Measurements from ENCODE around the gene NPHP4.

Gene NPHP4

DNA sequence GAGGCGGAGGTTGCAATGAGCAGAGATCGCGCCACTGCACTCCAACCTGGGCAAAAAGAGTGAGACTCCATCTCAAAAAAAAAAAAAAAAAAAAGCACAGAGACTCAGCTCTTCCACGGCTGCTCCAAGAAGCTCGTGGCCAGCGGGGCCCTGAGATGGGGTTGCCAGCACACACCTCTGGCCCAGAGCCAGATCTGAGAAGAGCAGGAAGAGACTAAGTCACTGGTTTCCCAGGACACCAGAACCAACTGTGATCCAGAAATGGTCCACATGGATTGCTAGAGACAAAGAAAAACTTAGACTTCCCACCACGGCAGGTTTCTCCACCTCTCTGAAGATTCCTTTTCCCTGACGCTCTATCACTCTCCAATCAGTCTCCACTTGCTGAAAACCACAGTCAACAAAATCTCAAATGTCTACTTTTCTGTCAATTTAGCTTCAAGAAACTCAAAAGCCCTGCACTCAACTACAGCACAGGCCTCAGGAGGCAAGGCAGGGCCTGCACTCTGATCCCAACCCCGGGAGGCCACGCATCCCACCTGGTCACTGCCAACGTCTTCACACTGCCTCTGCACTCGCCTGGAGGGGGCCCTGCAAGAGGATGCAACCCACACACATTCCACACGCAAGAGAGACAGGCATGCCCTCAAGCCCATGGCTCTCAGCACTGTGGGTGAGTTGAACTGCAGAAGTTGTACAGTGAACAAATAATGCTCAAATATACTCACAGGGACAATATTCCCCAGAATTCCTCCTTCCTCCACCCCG is 79.0 kb downstream of the NPHP4 start:
- H3K9ac ChIP-seq, result no peak overlapping the region
- H3K4me1 ChIP-seq, result no peaks in the 10 kb centered on the region
- H3K9me3 ChIP-seq (ENCODE audit: control insufficient read depth, low read length), result no peaks in the 10 kb centered on the region
- H3K4me3 ChIP-seq (ENCODE audit: low read depth, low read length), result no peak overlapping the region
- no peak overlapping the region for H2AFZ ChIP-seq
- no peaks in the 10 kb centered on the region for H3K36me3 ChIP-seq (ENCODE audit: control insufficient read depth, insufficient read depth, low read length)
- H3K79me2 ChIP-seq, result no peaks in the 10 kb centered on the region
- no peak overlapping the region for H3K27ac ChIP-seq
- TF ChIP-seq, protein P1, sequence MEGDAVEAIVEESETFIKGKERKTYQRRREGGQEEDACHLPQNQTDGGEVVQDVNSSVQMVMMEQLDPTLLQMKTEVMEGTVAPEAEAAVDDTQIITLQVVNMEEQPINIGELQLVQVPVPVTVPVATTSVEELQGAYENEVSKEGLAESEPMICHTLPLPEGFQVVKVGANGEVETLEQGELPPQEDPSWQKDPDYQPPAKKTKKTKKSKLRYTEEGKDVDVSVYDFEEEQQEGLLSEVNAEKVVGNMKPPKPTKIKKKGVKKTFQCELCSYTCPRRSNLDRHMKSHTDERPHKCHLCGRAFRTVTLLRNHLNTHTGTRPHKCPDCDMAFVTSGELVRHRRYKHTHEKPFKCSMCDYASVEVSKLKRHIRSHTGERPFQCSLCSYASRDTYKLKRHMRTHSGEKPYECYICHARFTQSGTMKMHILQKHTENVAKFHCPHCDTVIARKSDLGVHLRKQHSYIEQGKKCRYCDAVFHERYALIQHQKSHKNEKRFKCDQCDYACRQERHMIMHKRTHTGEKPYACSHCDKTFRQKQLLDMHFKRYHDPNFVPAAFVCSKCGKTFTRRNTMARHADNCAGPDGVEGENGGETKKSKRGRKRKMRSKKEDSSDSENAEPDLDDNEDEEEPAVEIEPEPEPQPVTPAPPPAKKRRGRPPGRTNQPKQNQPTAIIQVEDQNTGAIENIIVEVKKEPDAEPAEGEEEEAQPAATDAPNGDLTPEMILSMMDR (IDR thresholded peaks at IDR 0.05), result no peak
- no peak overlapping the region for H3K4me2 ChIP-seq (ENCODE audit: low read length)
- H3K27me3 ChIP-seq (ENCODE audit: control insufficient read depth, insufficient read depth, low read length), result no peaks in the 10 kb centered on the region

DNA sequence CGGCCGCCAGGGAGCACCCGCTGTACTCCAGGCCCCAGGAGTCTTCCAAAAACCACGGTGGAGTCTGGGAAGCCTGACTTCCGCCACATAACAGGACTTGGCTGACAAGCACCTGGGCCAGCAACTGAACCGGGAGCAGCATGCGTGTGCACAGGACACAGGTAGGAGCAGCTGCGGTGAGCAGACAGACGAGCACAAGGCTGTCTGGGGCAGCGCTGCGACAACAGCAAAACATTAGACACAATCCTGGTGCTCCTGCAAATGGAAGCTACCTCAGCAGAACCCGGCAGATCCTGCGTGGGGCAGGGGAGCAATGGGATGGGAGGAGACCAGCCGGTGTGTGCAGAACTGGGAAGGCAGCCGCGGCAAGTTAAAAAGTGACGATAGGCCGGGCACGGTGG is 80.4 kb downstream of the NPHP4 start:
- TF ChIP-seq, protein P1 (IDR thresholded peaks at IDR 0.05), result no peak
- H3K79me2 ChIP-seq, result no peaks in the 10 kb centered on the region
- H3K9me3 ChIP-seq (ENCODE audit: control insufficient read depth, low read length), result no peaks in the 10 kb centered on the region
- no peak overlapping the region for H3K9ac ChIP-seq
- H3K4me2 ChIP-seq (ENCODE audit: low read length), result no peak overlapping the region
- no peaks in the 10 kb centered on the region for H3K4me1 ChIP-seq
- no peak overlapping the region for H3K4me3 ChIP-seq (ENCODE audit: low read depth, low read length)
- no peak overlapping the region for H2AFZ ChIP-seq
- no peaks in the 10 kb centered on the region for H3K36me3 ChIP-seq (ENCODE audit: control insufficient read depth, insufficient read depth, low read length)
- H3K27ac ChIP-seq, result no peak overlapping the region
- no peaks in the 10 kb centered on the region for H3K27me3 ChIP-seq (ENCODE audit: control insufficient read depth, insufficient read depth, low read length)

DNA sequence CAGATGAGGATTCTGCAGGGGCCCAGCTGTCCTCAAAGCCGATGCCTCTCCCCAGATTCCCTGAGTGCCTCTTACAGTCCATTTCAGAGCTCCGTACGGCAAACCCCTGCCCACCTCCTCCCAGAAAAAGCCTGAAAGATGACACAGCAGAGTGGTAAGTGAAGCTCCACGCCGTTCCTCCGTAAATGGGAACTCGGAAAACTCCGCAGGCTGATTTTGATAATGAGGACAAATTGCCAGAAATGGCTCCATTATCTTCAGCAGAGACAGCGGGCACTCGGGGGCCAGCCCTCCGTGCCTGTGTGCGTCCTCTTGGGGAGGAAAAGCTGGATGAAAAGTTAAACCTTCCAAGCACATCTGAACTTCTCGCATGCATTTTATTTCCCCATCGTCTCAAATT is 81.1 kb downstream of the NPHP4 start:
- Histone ChIP-seq H3K27ac (no peak overlapping the region), H3K27me3 (ENCODE audit: control insufficient read depth, insufficient read depth, low read length) (no peaks in the 10 kb centered on the region), H3K4me3 (ENCODE audit: low read depth, low read length) (no peak overlapping the region), H3K36me3 (ENCODE audit: control insufficient read depth, insufficient read depth, low read length) (no peaks in the 10 kb centered on the region), H3K4me2 (ENCODE audit: low read length) (no peak overlapping the region), H2AFZ (no peak overlapping the region), H3K9ac (no peak overlapping the region), H3K9me3 (ENCODE audit: control insufficient read depth, low read length) (no peaks in the 10 kb centered on the region), H3K79me2 (no peaks in the 10 kb centered on the region), H3K4me1 (no peaks in the 10 kb centered on the region)
- TF ChIP-seq, protein P1 (IDR thresholded peaks at IDR 0.05), result no peak

DNA sequence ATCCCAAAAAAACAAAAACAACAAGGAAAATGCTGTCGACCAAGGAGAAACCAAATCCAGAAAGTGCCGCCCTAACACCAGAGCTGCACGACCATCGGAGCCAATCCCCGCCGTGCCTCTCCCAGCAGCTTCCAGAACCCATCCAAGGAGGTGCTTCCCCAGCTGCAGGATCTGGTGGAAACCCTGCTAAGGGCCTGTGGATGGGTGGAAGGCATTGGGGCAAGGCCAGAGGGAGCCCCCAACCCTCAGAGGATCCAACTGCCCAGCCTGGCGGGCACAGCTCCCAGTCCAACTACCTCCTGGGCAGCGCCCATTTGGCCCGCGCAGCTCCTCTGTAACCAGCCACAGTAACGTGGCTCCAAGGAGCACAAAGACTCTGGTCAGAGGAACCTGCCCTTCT is 81.6 kb downstream of the NPHP4 start:
- Histone ChIP-seq H3K9me3 (ENCODE audit: control insufficient read depth, low read length) (no peaks in the 10 kb centered on the region), H3K27ac (no peak overlapping the region), H3K4me1 (no peaks in the 10 kb centered on the region), H3K9ac (no peak overlapping the region), H3K36me3 (ENCODE audit: control insufficient read depth, insufficient read depth, low read length) (no peaks in the 10 kb centered on the region), H3K79me2 (no peaks in the 10 kb centered on the region), H3K4me2 (ENCODE audit: low read length) (no peak overlapping the region), H3K27me3 (ENCODE audit: control insufficient read depth, insufficient read depth, low read length) (no peaks in the 10 kb centered on the region), H3K4me3 (ENCODE audit: low read depth, low read length) (no peak overlapping the region), H2AFZ (no peak overlapping the region)
- TF ChIP-seq, protein P1 (IDR thresholded peaks at IDR 0.05), result no peak

DNA sequence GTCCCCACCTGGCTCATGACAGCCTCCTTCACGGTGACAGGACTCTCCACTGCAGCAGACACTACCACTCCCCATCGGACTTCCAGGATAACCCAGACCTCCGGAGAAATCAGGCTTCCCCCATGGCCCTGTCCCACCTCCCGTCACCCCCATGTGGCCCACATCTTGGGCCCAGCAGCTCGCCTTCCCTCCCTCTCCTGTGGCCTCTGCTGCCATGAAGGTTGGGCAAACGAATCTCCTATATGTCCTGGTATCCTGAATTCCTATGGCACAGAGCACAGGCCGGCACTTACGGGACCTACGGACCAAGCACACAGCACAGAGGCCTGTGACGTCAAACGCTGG is 82.0 kb downstream of the NPHP4 start:
- H3K79me2 ChIP-seq, result no peaks in the 10 kb centered on the region
- H3K27ac ChIP-seq, result no peak overlapping the region
- H3K9ac ChIP-seq, result no peak overlapping the region
- no peaks in the 10 kb centered on the region for H3K4me1 ChIP-seq
- TF ChIP-seq, protein P1 (IDR thresholded peaks at IDR 0.05), result no peak
- no peaks in the 10 kb centered on the region for H3K27me3 ChIP-seq (ENCODE audit: control insufficient read depth, insufficient read depth, low read length)
- H3K4me2 ChIP-seq (ENCODE audit: low read length), result no peak overlapping the region
- no peaks in the 10 kb centered on the region for H3K9me3 ChIP-seq (ENCODE audit: control insufficient read depth, low read length)
- H3K36me3 ChIP-seq (ENCODE audit: control insufficient read depth, insufficient read depth, low read length), result no peaks in the 10 kb centered on the region
- no peak overlapping the region for H2AFZ ChIP-seq
- H3K4me3 ChIP-seq (ENCODE audit: low read depth, low read length), result no peak overlapping the region
